IPS-NIHi7 (cell line): ENCODE data around the gene ZNF74.
A peak's percentile ranks its signal among the peaks of the same experiment; 100 is the strongest.
"Not testable (repeated sequence)": the region's sequence is repeated elsewhere in the genome, so short reads cannot be mapped to it uniquely, and the experiment has no call there.

ENCODE experiments used
- DNase-seq: peaks from one replicate; pipeline ENCODE4 v3.0.0; 2012; ENCODE audit warnings: mixed read lengths; ENCODE audit errors: extremely low spot score

ZNF74 gene

GRCh38 chr22:20446383-20446970 lies 52.5 kb downstream of the ZNF74 start:
- no peak for DNase-seq

DNA sequence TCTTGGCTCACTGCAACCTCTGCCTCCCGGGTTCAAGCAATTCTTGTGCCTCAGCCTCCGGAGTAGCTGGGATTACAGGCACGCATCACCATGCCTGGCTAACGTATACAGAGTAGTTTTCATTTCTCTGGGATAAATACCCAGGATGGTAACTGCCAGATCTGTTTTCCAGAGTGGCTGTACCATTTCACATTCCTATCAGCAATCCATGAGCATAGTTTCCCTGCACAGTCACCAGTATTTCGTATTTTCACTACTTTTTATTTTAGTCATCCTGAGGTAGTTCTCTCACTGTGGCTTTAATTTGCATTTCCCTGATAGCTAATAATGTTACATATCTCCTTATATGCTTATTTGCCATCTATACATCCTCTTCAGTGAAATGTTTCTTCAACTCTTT lies 54.7 kb downstream of the ZNF74 start:
- no peak for DNase-seq

DNA sequence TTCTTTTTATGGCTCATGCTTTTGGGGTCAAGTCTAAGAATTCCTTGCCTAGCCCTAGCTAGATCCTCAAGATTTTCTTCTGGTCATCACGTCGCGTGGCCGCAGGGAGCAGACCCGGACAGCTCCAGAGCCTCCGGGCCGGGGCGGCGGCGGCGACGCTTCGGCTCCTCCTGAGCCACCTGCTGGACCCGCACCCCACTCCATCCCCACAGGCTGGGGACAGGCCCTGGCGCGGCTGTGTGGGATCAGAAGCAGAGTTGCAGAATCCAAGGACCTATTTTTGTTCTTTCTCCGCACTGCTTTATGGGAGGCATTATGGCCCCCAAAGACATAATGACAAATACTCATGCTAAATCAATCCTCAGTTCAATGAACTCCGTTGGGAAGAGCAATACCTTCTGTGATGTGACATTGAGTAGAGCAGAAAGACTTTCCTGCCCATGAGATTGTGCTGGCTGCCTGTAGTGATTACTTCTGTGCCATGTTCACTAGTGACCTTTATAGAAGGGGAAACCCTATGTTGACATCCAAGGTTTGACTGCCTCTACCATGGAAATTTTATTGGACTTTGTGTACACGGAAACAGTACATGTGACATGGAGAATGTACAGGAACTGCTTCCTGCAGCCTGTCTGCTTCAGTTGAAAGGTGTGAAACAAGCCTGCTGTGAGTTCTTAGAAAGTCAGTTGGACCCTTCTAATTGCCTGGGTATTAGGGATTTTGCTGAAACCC lies 56.0 kb downstream of the ZNF74 start:
- DNase-seq, result no peak

DNA sequence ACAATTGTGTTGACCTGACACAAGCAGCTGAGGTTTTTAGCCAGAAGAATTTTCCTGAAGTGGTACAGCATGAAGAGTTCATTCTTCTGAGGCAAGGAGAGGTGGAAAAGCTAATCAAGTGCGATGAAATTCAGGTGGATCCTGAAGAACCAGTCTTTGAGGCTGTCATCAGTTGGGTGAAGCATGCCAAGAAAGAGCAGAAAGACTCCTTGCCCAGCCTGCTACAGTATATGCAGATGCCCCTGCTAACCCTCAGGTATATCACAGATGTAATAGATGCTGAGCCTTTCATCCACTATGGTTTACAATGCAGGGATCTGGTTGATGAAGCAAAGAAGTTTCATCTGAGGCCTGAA lies 56.6 kb downstream of the ZNF74 start:
- DNase-seq, result no peak

DNA sequence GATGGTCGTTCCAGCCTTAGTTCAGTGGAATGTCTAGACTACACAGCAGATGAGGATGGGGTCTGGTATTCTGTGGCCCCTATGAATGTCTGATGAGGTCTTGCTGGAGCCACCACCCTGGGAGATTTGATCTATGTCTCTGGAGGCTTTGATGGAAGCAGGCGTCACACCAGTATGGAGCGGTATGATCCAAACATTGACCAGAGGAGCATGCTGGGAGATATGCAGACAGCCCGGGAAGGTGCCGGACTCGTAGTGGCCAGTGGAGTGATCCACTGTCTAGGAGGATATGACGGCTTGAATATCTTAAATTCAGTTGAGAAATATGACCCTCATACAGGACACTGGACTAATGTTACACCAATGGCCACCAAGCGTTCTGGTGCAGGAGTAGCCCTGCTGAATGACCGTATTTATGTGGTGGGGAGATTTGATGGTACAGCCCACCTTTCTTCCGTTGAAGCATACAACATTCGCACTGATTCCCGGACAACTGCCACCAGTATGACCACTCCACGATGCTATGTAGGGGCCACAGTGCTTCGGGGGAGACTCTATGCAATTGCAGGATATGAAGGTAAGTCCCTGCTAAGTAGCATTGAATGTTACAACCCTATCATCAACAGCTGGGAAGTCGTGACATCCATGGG lies 57.3 kb downstream of the ZNF74 start:
- not testable (repeated sequence) for DNase-seq

DNA sequence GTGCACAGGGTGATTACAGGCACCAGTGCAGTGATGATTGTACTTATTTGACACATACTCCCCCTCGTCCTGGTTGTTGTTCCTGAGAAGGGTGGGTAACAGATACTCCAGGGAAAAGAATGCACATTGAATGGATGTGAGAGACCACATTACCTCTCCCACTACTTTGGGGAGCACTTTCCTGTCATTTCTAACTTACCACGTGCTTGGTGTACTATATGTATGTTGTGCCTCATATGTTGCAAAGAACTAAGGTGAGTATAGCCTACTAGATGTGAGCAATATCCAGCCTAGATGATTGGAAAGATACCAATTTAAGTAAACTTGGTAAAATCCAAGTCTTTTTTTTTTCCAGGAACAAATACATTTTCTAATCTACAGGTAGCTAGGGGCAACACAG lies 58.0 kb downstream of the ZNF74 start:
- DNase-seq, result no peak

- no peak for DNase-seq
These were observed 59.3 kb downstream of the ZNF74 start for GRCh38 chr22:20453222-20453621.

DNA sequence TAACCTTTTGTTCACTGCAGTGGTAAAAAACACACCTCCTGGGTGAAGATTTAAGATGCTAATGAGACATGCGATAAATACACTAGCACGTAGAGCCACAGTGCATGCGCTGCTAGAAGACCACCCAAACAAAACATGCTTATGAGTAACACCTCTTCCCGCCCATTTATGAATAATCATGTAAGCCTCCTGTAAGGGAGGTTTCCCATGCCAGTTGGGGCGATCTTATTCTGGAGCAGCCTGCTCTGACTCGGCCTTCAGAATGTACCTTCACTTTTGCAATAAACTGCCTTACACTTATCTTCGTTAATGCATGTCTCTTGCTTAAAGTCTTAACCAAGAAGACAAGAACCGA lies 61.7 kb downstream of the ZNF74 start:
- no peak for DNase-seq

DNA sequence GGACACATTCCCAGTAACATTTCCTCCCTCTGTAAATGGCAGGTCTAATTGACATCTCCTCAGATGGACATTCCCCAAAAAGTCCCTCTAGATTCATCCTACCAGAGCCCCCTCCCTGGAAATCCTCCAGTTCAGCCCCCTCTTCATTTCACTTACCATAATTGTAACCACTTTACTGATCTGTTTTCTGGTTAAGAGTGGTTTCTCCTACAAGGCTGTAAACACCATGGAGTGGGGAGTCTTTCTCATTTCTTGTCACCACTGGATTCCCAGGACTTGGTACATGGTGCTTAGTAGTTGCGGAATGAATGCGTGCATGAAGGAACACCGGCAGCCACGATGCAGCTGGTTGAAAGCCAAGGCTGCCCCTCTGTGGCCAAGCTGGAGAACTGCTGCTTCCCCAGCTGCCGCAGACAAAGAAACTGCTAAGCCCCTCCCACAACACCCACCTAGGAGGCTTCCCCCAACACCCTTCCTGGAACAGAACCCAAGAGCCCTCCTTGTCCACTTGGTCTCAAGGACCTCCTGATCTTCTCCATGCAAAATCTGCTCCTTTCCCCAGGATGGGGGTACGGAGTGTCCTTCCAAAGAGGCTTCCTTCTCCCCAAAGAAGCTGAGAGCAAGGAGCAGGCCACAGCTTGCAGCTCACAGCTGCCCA lies 62.2 kb downstream of the ZNF74 start:
- DNase-seq, result peak; percentile 96

DNA sequence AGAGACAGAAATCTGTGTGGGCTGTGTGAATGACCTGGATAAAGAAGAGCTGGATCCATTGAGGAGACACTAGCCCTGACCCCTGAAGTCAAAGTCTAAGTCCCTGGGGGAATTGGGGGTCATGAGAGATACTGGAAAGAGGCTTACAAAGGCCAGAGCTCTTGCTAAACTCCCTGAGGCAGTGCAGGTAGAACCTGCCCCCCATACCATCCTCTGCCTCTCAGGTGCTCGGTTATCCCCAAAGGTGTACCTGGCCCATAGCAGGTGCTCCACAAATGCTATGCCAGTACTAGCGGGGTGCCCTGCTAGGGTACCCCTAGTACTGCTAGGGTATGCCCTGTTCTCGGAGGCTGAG lies 62.7 kb downstream of the ZNF74 start:
- DNase-seq, result no peak

GRCh38 chr22:20457506-20458240 lies 63.7 kb downstream of the ZNF74 start:
- no peak for DNase-seq
